ENCODE data around the gene DXO.
A peak's percentile ranks its signal among the peaks of the same experiment; 100 is the strongest.
"Not testable (repeated sequence)": the region's sequence is repeated elsewhere in the genome, so short reads cannot be mapped to it uniquely, and the experiment has no call there.

Gene DXO

GRCh38 chr6:31971993-31972708 lies at the start of gene DXO:
TSS of gene DXO (minus strand) at chr6:31972138. CDS start at chr6:31971675, 463 bp downstream.
- DNase-seq (ENCODE audit: extremely low read depth, insufficient read length), result peak; percentile 99
- peak within 1 kb of the TSS; percentile 77 for H3K4me3 ChIP-seq (replicated peaks; ENCODE audit: low read depth, low read length)
- TF ChIP-seq, protein P1, sequence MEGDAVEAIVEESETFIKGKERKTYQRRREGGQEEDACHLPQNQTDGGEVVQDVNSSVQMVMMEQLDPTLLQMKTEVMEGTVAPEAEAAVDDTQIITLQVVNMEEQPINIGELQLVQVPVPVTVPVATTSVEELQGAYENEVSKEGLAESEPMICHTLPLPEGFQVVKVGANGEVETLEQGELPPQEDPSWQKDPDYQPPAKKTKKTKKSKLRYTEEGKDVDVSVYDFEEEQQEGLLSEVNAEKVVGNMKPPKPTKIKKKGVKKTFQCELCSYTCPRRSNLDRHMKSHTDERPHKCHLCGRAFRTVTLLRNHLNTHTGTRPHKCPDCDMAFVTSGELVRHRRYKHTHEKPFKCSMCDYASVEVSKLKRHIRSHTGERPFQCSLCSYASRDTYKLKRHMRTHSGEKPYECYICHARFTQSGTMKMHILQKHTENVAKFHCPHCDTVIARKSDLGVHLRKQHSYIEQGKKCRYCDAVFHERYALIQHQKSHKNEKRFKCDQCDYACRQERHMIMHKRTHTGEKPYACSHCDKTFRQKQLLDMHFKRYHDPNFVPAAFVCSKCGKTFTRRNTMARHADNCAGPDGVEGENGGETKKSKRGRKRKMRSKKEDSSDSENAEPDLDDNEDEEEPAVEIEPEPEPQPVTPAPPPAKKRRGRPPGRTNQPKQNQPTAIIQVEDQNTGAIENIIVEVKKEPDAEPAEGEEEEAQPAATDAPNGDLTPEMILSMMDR (IDR thresholded peaks at IDR 0.05; ENCODE audit: insufficient read depth, low read length, poor library complexity, severe bottlenecking), result no peak
- peaks cover 21% of the 10 kb centered on the region for H3K36me3 ChIP-seq (ENCODE audit: control insufficient read depth, insufficient read depth, low read length)
- H3K27me3 ChIP-seq (replicated peaks; ENCODE audit: control insufficient read depth, insufficient read depth, low read length), result no peaks in the 10 kb centered on the region

GRCh38 chr6:32014547-32014946 lies 42.6 kb upstream of the DXO start, which contains the start of gene C4B:
TSS of gene C4B (plus strand) at chr6:32014795. CDS start at chr6:32014846, 51 bp downstream.
- H3K27me3 ChIP-seq (replicated peaks; ENCODE audit: control insufficient read depth, insufficient read depth, low read length); H3K4me3 ChIP-seq (replicated peaks; ENCODE audit: low read depth, low read length); DNase-seq (ENCODE audit: extremely low read depth, insufficient read length); H3K36me3 ChIP-seq (ENCODE audit: control insufficient read depth, insufficient read depth, low read length): not testable (repeated sequence)

- not testable (repeated sequence) for H3K36me3 ChIP-seq (ENCODE audit: control insufficient read depth, insufficient read depth, low read length); DNase-seq (ENCODE audit: extremely low read depth, insufficient read length); H3K4me3 ChIP-seq (replicated peaks; ENCODE audit: low read depth, low read length); H3K27me3 ChIP-seq (replicated peaks; ENCODE audit: control insufficient read depth, insufficient read depth, low read length)
Measured at GRCh38 chr6:32013738-32014137, 41.8 kb upstream of the DXO start.

DNA sequence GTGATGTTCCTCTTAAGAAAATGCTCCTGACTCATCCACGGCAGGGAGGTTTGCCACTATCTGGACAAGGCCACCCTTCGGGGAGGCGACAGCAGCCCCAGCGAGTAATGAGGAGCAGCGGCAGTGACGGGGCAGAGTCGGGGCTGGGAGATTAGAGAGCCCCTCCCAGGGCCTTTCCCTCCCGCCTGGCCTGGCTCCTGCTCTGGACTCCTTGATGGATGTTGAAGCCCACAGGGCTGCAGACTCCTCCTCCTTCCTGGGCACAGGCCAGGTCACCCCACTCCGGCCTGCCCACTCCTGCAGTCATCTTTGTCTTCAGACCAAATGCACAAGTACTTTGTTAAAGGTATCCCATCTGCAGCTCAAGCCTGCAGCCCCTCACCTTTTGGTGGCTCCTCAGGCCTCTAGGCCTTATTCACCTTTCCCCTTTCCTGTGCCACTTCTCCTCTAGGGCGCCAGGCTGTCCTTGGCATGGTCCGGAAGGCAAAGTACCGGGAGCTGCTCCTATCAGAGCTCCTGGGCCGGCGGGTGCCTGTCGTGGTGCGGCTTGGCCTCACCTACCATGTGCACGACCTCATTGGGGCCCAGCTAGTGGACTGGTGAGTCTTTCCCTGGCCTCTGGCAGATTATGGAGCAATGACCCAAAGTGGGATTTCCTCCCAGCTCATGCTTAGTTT lies 41.1 kb upstream of the DXO start:
- H3K36me3 ChIP-seq (ENCODE audit: control insufficient read depth, insufficient read depth, low read length); H3K4me3 ChIP-seq (replicated peaks; ENCODE audit: low read depth, low read length); H3K27me3 ChIP-seq (replicated peaks; ENCODE audit: control insufficient read depth, insufficient read depth, low read length); DNase-seq (ENCODE audit: extremely low read depth, insufficient read length): not testable (repeated sequence)

- DNase-seq (ENCODE audit: extremely low read depth, insufficient read length); H3K4me3 ChIP-seq (replicated peaks; ENCODE audit: low read depth, low read length); H3K36me3 ChIP-seq (ENCODE audit: control insufficient read depth, insufficient read depth, low read length); H3K27me3 ChIP-seq (replicated peaks; ENCODE audit: control insufficient read depth, insufficient read depth, low read length): not testable (repeated sequence)
Measured at GRCh38 chr6:32010856-32011530, 39.1 kb upstream of the DXO start.

DNA sequence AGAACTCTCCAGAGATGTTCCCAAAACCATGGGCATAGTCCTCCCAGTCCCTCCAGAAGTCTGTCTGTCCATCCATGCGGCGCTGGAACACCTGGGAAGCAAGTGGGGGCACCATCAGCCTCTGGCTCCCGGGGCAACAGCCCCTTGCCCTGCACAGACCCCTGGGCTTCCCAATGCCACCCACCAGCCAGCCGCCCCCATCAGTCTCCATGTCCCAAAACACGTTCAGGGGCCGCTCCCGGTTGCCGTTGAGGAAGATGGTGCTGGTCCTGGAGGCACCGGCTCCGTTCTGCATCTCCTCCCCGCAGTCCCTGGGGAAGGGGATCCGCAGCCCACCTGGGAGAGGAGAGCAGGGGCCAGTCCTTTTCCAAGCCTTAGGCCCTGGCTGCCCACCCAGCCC lies 37.6 kb upstream of the DXO start:
- not testable (repeated sequence) for H3K27me3 ChIP-seq (replicated peaks; ENCODE audit: control insufficient read depth, insufficient read depth, low read length); H3K4me3 ChIP-seq (replicated peaks; ENCODE audit: low read depth, low read length); DNase-seq (ENCODE audit: extremely low read depth, insufficient read length); H3K36me3 ChIP-seq (ENCODE audit: control insufficient read depth, insufficient read depth, low read length)

DNA sequence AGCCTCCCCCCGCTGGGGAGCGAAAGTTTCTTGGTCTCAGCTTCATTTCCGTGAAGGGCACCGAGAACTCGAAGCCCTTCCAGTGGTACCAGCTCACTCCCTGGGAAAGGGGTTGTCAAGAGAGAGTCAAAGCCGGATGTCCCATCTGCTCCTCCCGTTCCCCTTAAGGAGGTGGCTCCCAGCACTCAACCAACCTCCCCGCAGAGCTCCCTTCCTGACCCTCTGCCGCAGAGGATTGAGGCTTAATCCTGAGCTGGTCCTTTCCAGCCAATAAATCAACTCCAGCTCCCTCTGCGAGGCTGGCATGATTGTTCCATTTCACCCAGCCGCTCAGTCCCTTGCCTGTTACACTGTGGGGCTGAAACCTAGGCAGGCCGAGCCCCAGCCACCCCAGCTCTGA lies 36.7 kb upstream of the DXO start:
- H3K27me3 ChIP-seq (replicated peaks; ENCODE audit: control insufficient read depth, insufficient read depth, low read length); H3K4me3 ChIP-seq (replicated peaks; ENCODE audit: low read depth, low read length); H3K36me3 ChIP-seq (ENCODE audit: control insufficient read depth, insufficient read depth, low read length); DNase-seq (ENCODE audit: extremely low read depth, insufficient read length): not testable (repeated sequence)

DNA sequence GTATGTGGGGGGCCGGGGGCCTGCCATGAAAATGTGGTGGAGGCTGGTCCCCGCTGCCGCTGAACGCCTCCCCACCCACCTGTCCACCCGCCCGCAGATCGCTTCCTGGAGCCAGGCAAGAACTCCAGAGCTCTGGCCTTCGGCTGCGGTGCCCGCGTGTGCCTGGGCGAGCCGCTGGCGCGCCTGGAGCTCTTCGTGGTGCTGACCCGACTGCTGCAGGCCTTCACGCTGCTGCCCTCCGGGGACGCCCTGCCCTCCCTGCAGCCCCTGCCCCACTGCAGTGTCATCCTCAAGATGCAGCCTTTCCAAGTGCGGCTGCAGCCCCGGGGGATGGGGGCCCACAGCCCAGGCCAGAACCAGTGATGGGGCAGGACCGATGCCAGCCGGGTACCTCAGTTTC lies 36.1 kb upstream of the DXO start:
- not testable (repeated sequence) for H3K36me3 ChIP-seq (ENCODE audit: control insufficient read depth, insufficient read depth, low read length); H3K4me3 ChIP-seq (replicated peaks; ENCODE audit: low read depth, low read length); H3K27me3 ChIP-seq (replicated peaks; ENCODE audit: control insufficient read depth, insufficient read depth, low read length); DNase-seq (ENCODE audit: extremely low read depth, insufficient read length)

DNA sequence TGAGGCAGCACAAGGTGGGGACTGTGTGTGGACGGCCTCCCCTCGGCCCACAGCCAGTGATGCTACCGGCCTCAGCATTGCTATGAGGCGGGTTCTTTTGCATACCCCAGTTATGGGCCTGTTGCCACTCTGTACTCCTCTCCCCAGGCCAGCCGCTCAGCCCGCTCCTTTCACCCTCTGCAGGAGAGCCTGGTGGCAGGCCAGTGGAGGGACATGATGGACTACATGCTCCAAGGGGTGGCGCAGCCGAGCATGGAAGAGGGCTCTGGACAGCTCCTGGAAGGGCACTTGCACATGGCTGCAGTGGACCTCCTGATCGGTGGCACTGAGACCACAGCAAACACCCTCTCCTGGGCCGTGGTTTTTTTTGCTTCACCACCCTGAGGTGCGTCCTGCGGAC lies 35.1 kb upstream of the DXO start:
- H3K27me3 ChIP-seq (replicated peaks; ENCODE audit: control insufficient read depth, insufficient read depth, low read length); DNase-seq (ENCODE audit: extremely low read depth, insufficient read length); H3K36me3 ChIP-seq (ENCODE audit: control insufficient read depth, insufficient read depth, low read length); H3K4me3 ChIP-seq (replicated peaks; ENCODE audit: low read depth, low read length): not testable (repeated sequence)

- H3K4me3 ChIP-seq (replicated peaks; ENCODE audit: low read depth, low read length); DNase-seq (ENCODE audit: extremely low read depth, insufficient read length); H3K27me3 ChIP-seq (replicated peaks; ENCODE audit: control insufficient read depth, insufficient read depth, low read length); H3K36me3 ChIP-seq (ENCODE audit: control insufficient read depth, insufficient read depth, low read length): not testable (repeated sequence)
Measured at GRCh38 chr6:32005991-32006529, 34.1 kb upstream of the DXO start.

GRCh38 chr6:32005538-32005880 lies 33.6 kb upstream of the DXO start:
- H3K27me3 ChIP-seq (replicated peaks; ENCODE audit: control insufficient read depth, insufficient read depth, low read length); H3K4me3 ChIP-seq (replicated peaks; ENCODE audit: low read depth, low read length); H3K36me3 ChIP-seq (ENCODE audit: control insufficient read depth, insufficient read depth, low read length); DNase-seq (ENCODE audit: extremely low read depth, insufficient read length): not testable (repeated sequence)

DNA sequence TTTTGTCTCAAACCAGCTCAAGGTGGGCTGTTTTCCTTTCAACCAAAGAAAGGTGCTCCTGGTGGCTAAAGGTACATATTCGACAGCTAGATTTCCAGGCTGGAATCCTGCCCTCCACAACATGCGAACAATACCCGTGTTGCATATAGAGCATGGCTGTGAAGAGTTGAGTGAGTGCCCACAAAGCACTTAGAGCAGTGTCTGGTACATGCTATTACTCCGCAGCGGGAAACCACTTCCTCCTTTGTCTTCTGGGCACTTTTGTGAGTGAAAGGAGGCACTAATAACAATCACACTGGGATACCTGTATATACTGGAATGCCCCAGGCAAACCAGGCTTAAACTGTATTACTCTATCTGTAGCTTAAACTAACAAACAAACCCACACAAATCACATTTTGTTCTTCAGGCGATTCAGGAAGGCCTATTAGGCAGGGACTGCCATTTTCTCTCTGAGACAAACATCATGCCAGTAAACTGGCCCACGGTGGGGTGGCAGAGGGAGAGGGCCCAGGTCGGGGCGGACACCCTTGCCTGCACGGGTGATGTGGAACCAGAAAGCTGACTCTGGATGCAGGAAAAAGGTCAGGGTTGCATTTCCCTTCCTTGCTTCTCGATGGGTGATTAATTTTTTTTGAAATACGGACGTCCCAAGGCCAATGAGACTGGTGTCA lies 33.1 kb upstream of the DXO start:
- not testable (repeated sequence) for H3K4me3 ChIP-seq (replicated peaks; ENCODE audit: low read depth, low read length); H3K36me3 ChIP-seq (ENCODE audit: control insufficient read depth, insufficient read depth, low read length); DNase-seq (ENCODE audit: extremely low read depth, insufficient read length); H3K27me3 ChIP-seq (replicated peaks; ENCODE audit: control insufficient read depth, insufficient read depth, low read length)

Measured in GM06990 (cell line).